ENCODE results near the gene COQ8A. TPM values are rescaled to one million over a fixed set of nuclear protein-coding genes. Genes with fewer than 3 reads are reported as not detected.

The COQ8A gene
- total RNA-seq, 1 donor: 3.0 TPM

DNA sequence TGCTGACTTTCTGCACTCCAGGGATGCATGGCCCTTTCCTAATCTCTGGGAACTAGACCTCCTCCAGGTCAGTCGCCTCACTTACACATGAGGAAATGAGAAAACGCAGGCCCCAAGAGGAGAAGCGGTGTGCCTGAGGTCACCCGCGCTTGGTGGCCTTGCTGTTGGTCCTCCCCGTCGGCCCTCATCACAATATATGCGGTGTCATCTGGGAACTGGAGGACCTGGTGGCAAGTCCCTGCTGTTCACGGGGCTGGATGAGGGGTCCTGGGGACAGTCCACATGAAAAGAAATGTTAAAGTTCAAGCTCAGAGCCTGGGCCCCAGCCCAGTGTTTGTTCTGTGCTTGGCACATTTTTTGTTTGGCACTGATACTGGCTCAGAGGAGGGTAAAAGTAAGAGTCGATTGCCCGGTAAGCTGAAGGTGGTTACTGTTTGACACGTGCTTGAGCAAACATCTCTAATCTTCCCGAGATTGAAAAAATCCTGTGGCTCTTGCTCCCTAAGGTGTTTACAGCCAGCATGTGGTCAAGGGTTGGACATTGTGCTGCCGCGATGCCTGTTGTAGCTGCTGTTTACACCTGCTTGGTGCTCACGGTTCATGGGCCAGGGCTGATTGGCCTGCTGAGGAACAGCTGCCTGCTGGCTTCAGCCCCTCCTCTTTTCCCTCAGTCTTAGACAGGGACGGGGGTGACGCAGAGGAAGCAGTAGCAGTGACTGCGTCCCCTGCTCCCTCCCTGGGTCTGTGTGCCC, 5.2 kb downstream of the COQ8A start:
- TF ChIP-seq, protein P1, sequence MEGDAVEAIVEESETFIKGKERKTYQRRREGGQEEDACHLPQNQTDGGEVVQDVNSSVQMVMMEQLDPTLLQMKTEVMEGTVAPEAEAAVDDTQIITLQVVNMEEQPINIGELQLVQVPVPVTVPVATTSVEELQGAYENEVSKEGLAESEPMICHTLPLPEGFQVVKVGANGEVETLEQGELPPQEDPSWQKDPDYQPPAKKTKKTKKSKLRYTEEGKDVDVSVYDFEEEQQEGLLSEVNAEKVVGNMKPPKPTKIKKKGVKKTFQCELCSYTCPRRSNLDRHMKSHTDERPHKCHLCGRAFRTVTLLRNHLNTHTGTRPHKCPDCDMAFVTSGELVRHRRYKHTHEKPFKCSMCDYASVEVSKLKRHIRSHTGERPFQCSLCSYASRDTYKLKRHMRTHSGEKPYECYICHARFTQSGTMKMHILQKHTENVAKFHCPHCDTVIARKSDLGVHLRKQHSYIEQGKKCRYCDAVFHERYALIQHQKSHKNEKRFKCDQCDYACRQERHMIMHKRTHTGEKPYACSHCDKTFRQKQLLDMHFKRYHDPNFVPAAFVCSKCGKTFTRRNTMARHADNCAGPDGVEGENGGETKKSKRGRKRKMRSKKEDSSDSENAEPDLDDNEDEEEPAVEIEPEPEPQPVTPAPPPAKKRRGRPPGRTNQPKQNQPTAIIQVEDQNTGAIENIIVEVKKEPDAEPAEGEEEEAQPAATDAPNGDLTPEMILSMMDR (IDR thresholded peaks at IDR 0.05; ENCODE audit: insufficient read depth, low read depth, low read length): no peak

DNA sequence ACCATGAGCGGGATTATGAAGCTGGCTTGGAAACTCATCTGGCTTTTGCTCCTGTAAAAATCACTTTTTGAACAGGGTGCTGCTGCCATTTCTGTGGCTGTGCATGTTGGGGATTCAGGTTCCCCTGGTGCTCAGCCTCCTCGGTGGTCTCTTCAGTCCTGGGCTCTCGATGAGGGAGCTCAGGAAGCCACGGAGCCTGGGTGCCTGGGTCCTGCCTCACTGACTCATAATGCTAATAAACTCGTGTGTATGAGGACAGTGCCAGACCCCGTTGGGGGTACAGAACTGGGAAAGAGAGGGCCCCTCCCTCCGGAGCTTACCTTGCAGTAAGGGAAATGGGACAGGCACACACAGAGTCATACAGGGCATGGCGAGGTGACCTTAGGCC, 5.8 kb downstream of the COQ8A start:
- TF ChIP-seq, protein P1 (IDR thresholded peaks at IDR 0.05; ENCODE audit: insufficient read depth, low read depth, low read length): no peak
- H3K4me3 ChIP-seq (ENCODE audit: low read depth, low read length): no peak overlapping the region
- DNase-seq (ENCODE audit: low read depth): no peak

More for the DNA sequence above, 5.2 kb downstream of the COQ8A start:
- DNase-seq (ENCODE audit: low read depth): no peak
- no peak overlapping the region for H3K4me3 ChIP-seq (ENCODE audit: low read depth, low read length)

DNA sequence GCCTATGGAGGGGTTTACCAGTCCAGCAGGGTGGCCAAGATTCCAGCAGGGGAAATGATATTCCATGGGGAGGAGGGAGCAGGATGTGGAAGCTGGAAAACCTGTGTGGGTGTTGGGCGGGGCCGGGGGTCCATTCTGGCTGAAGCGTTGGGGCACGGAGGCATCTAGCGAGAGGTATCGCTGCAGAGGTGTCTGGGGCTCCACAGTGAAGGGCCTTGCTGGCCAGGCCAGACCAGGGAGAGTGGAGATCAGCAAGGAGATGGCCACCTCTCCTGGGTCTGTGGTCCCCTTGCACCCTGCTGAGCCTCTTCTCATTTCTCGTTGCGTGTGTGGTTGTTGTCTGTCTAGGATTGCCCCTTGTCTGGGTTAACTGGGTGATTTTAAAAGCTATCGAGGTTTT, 6.2 kb downstream of the COQ8A start:
- TF ChIP-seq, protein P1 (IDR thresholded peaks at IDR 0.05; ENCODE audit: insufficient read depth, low read depth, low read length): no peak
- H3K4me3 ChIP-seq (ENCODE audit: low read depth, low read length): no peak overlapping the region
- DNase-seq (ENCODE audit: low read depth): no peak

DNA sequence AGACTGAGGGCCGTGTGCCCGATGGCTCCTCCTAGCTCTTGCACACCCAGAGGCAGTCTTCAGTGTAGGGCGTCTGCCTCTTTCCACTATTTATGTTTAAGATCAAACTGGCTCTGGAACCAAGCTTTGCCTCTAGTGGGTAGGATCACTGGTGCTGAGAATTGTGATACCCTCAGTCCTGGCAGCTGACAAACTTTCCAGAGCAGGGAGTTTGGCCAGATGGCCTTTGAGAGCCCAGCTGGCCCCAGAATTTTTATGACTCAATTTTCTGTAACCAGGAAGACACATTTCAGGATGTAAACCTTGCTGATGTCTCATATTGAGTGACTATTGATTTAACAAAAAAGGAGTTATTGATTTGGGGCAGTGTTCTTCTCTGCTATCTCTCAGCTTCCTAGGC, 6.7 kb downstream of the COQ8A start:
- DNase-seq (ENCODE audit: low read depth): no peak

DNA sequence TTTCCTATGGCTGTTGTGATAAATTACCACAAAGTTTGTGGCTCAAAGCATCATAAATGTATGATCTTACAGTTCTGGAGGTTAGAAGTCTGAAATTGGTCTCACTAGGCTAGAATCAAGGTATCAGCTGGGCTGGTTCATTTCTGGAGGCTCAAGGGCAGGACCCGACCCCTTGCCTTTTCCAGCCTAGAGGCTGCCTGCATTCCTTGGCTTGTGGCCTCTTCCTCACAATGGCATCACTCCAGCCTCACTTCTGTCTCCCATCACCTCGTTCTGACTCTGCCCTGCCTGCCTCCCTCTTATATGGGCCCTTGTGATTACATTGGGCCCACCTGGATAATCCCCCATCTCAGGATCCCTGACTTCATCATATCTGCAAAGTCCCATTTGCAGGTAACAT, 8.0 kb downstream of the COQ8A start:
- TF ChIP-seq, protein P1 (IDR thresholded peaks at IDR 0.05; ENCODE audit: insufficient read depth, low read depth, low read length): no peak
- DNase-seq (ENCODE audit: low read depth): no peak
- H3K4me3 ChIP-seq (ENCODE audit: low read depth, low read length): no peak overlapping the region

More for the DNA sequence above, 6.7 kb downstream of the COQ8A start:
- TF ChIP-seq, protein P1 (IDR thresholded peaks at IDR 0.05; ENCODE audit: insufficient read depth, low read depth, low read length): no peak
- no peak overlapping the region for H3K4me3 ChIP-seq (ENCODE audit: low read depth, low read length)

DNA sequence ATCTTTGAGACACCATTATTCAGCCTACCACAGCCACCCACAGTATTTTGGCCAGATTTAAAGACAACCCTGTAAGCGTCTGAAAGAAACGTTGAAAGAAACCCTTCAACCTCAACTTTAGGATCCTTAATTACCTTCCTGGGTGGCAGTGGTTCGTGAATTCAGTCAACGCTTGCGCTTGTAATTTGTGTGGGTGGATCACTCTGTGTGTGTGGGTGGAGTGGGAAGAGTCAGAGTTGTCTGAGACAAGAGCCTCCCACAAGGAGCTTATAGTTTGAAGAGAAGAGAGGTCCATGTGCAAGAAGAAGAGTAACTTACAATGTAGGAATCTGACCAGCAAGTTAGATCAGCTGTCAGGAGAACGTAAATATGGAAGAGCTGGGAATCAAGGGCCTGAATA, 8.4 kb downstream of the COQ8A start:
- no peak overlapping the region for H3K4me3 ChIP-seq (ENCODE audit: low read depth, low read length)
- no peak for DNase-seq (ENCODE audit: low read depth)
- TF ChIP-seq, protein P1 (IDR thresholded peaks at IDR 0.05; ENCODE audit: insufficient read depth, low read depth, low read length): no peak

DNA sequence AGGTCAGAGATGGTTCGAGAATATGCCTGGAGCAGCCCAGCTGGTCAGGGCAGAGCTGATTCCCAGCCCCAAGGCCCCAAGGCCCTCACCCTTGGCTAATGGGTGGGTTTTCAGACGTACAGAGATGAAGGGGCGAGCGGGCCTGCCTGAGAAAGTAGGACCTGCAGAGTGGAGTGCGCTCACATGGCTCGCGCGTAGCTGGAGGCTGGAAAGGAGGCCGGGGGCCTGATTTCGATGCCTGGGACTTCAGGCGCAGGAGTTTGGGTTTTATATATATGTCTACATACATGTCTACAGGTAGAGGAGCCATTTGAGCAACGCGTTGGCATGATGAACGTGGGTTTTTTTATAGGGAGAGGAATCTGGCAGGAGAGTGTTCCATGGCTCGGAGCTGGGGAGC, 8.9 kb downstream of the COQ8A start:
- no peak overlapping the region for H3K4me3 ChIP-seq (ENCODE audit: low read depth, low read length)
- DNase-seq (ENCODE audit: low read depth): no peak
- TF ChIP-seq, protein P1 (IDR thresholded peaks at IDR 0.05; ENCODE audit: insufficient read depth, low read depth, low read length): no peak
